ENCODE measurements around the gene AGMO. TPM values are rescaled to one million over a fixed set of nuclear protein-coding genes. Genes with fewer than 3 reads are reported as not detected.
A peak's percentile ranks its signal among the peaks of the same experiment; 100 is the strongest.

AGMO gene
- total RNA-seq, 1 donor from 2014 or later = 0.98 TPM

DNA sequence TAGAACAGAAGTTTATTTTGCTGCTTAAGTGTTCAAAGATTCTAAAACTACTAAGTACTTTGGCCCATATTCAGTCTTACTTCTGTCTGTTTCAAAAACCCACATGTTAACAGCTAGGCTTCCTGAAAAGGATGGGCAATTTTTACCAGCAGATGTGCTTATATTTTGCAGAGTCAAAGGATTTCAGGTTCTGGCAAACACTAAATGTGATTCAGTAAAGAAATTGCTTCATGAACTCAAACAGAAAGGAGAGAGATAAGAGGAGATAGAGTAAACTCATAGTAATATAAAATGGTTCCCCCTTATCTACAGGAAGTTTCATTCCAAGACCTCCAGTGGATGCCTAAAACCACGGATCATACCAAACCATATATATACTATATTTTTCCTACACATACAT, 248.5 kb downstream of the AGMO start:
- intact Hi-C loops (cut with DNase I) = no loop called here
- TF ChIP-seq, protein P1, sequence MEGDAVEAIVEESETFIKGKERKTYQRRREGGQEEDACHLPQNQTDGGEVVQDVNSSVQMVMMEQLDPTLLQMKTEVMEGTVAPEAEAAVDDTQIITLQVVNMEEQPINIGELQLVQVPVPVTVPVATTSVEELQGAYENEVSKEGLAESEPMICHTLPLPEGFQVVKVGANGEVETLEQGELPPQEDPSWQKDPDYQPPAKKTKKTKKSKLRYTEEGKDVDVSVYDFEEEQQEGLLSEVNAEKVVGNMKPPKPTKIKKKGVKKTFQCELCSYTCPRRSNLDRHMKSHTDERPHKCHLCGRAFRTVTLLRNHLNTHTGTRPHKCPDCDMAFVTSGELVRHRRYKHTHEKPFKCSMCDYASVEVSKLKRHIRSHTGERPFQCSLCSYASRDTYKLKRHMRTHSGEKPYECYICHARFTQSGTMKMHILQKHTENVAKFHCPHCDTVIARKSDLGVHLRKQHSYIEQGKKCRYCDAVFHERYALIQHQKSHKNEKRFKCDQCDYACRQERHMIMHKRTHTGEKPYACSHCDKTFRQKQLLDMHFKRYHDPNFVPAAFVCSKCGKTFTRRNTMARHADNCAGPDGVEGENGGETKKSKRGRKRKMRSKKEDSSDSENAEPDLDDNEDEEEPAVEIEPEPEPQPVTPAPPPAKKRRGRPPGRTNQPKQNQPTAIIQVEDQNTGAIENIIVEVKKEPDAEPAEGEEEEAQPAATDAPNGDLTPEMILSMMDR (IDR thresholded peaks at IDR 0.05) = no peak
- TF ChIP-seq POLR2AphosphoS5 (IDR thresholded peaks at IDR 0.05; ENCODE audit: insufficient read depth in 1 of 2, low read depth in 1 of 2) (no peak), POLR2A (IDR thresholded peaks at IDR 0.05) (no peak)
- H3K4me3 ChIP-seq = no peak overlapping the region
- no peaks in the 10 kb centered on the region for H3K27me3 ChIP-seq
- no peak for DNase-seq (ENCODE audit: extremely low spot score in 2 of 2)
- no peaks in the 10 kb centered on the region for H3K9me3 ChIP-seq
- H3K4me1 ChIP-seq = no peaks in the 10 kb centered on the region
- H3K36me3 ChIP-seq = no peaks in the 10 kb centered on the region
- no peak overlapping the region for H3K27ac ChIP-seq

DNA sequence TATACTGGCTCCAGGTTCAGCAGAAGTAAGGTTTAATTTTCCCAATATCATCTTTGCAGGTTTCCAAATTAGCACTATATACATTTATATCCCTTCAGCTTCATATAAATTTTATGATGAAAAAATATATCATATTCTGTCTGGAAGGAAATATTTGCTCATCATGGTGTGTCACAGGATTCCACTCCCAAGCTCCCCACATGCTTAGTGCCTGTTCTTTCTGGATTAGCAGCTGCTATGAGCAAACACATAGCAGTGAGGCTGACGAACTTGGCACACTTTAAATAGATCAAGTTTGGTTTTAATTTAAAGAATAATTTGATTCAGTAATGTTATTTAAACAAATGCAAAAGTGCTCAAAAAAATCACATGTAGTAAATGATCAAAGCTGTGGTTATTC, 251.9 kb downstream of the AGMO start:
- TF ChIP-seq POLR2A (IDR thresholded peaks at IDR 0.05) = no peak
- TF ChIP-seq, protein P1 (IDR thresholded peaks at IDR 0.05) = no peak
- TF ChIP-seq POLR2AphosphoS5 (IDR thresholded peaks at IDR 0.05; ENCODE audit: insufficient read depth in 1 of 2, low read depth in 1 of 2) = no peak
- Histone ChIP-seq H3K27ac (no peak overlapping the region), H3K27me3 (no peaks in the 10 kb centered on the region), H3K4me3 (no peak overlapping the region), H3K4me1 (no peaks in the 10 kb centered on the region), H3K9me3 (no peaks in the 10 kb centered on the region), H3K36me3 (no peaks in the 10 kb centered on the region)
- no peak for DNase-seq (ENCODE audit: extremely low spot score in 2 of 2)
- intact Hi-C loops (cut with DNase I) = loop anchor here (10.0 kb wide), 1 partner anchor 765 kb away; no protein-coding TSS in a partner anchor

DNA sequence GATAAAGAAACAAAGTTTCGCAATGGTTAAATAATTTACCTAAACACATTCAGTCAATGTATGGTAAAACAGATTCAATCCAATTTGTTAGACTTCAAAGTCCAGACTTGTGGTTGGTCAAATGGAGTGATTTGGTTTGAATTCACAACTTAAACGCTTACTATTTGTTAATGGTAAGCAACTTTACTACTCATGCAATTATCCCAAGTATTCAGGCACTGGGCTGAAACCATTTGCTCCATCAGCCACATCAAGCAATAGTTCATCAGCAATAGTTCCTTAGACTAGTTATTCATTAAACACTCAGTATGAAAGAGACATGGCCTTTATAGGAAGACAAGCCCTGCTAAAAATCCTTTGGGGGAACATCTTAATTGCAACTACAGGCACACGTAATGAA, 253.0 kb downstream of the AGMO start:
- no peaks in the 10 kb centered on the region for H3K9me3 ChIP-seq
- TF ChIP-seq POLR2AphosphoS5 (IDR thresholded peaks at IDR 0.05; ENCODE audit: insufficient read depth in 1 of 2, low read depth in 1 of 2) (no peak), POLR2A (IDR thresholded peaks at IDR 0.05) (no peak)
- TF ChIP-seq, protein P1 (IDR thresholded peaks at IDR 0.05) = no peak
- no peak overlapping the region for H3K27ac ChIP-seq
- no peak for DNase-seq (ENCODE audit: extremely low spot score in 2 of 2)
- H3K4me3 ChIP-seq = no peak overlapping the region
- intact Hi-C loops (cut with DNase I) = loop anchor here (10.0 kb wide), 1 partner anchor 766 kb away; no protein-coding TSS in a partner anchor
- no peaks in the 10 kb centered on the region for H3K4me1 ChIP-seq
- H3K27me3 ChIP-seq = no peaks in the 10 kb centered on the region
- H3K36me3 ChIP-seq = no peaks in the 10 kb centered on the region

DNA sequence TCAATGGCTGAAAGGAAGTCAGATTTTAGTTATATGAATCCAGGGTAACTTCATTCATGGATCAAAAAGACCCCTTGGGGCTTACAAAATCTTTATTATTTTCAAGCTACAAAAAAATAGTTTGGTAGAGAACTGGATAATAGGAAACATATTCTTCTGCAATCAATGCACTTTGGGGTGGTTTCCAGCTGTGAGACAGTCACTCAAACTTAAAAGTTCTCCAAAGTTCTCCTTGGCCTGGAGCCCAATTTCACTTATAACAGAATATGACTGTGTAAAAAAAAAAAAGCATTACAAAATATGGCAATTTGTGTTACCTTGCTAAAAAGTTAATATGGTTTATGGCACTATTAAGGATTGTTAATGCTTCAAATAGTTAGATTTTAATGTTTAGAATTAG, 255.5 kb downstream of the AGMO start:
- no peak overlapping the region for H3K27ac ChIP-seq
- no peaks in the 10 kb centered on the region for H3K9me3 ChIP-seq
- TF ChIP-seq POLR2AphosphoS5 (IDR thresholded peaks at IDR 0.05; ENCODE audit: insufficient read depth in 1 of 2, low read depth in 1 of 2) (no peak), POLR2A (IDR thresholded peaks at IDR 0.05) (no peak)
- TF ChIP-seq, protein P1 (IDR thresholded peaks at IDR 0.05) = no peak
- no peak overlapping the region for H3K4me3 ChIP-seq
- no peak for DNase-seq (ENCODE audit: extremely low spot score in 2 of 2)
- intact Hi-C loops (cut with DNase I) = loop anchor here (10.0 kb wide), 1 partner anchor 769 kb away; no protein-coding TSS in a partner anchor
- no peaks in the 10 kb centered on the region for H3K36me3 ChIP-seq
- H3K4me1 ChIP-seq = no peaks in the 10 kb centered on the region
- H3K27me3 ChIP-seq = no peaks in the 10 kb centered on the region

DNA sequence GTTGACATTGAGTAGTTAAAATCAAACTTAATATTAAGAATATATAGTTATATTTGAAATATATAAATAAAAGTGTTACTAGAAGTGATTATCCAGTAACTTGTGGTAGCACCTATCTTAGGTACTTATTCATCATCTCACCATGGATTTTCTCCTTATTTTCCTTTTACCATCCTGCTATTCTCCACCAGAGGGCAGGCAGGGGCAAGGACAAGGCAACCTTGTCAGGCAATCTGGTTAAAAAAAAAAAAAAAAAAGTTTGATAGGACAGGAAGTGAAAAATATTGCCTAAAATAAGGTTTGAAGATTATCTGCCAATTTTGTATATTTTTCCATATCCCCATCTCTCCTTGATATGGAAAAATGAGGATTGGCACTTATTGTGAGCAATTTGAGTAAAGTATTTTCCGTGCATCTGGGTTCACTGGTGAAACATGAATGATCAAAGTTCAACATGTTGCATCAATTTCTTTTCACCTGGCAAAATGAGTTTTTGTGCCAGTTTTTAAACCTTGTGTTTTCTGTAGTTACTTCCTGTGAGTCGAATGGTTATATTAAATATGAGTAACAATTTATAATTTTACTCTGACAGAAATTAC, 256.7 kb downstream of the AGMO start:
- Histone ChIP-seq H3K36me3 (no peaks in the 10 kb centered on the region), H3K9me3 (no peaks in the 10 kb centered on the region), H3K27ac (no peak overlapping the region), H3K4me1 (no peaks in the 10 kb centered on the region), H3K4me3 (no peak overlapping the region), H3K27me3 (no peaks in the 10 kb centered on the region)
- no peak for DNase-seq (ENCODE audit: extremely low spot score in 2 of 2)
- TF ChIP-seq POLR2A (IDR thresholded peaks at IDR 0.05) (no peak), POLR2AphosphoS5 (IDR thresholded peaks at IDR 0.05; ENCODE audit: insufficient read depth in 1 of 2, low read depth in 1 of 2) (no peak)
- TF ChIP-seq, protein P1 (IDR thresholded peaks at IDR 0.05) = peak in 2 of 3 experiments; percentile 30 to 37
- intact Hi-C loops (cut with DNase I) = loop anchor here (10.0 kb wide), 1 partner anchor 770 kb away; no protein-coding TSS in a partner anchor
